ENCODE data around the gene CST8. TPM values are rescaled to one million over a fixed set of nuclear protein-coding genes. Genes with fewer than 3 reads are reported as not detected.

Gene CST8
- total RNA-seq, 1 donor from 2014 or later: not detected

- Histone ChIP-seq H3K9me3 (no peaks in the 10 kb centered on the region), H3K27me3 (no peaks in the 10 kb centered on the region), H3K4me1 (no peaks in the 10 kb centered on the region), H3K36me3 (no peaks in the 10 kb centered on the region), H3K27ac (no peak overlapping the region), H3K4me3 (no peak overlapping the region)
- intact Hi-C loops (cut with DNase I): no loop called here
- DNase-seq (ENCODE audit: extremely low spot score in 2 of 2): no peak
- TF ChIP-seq POLR2AphosphoS5 (IDR thresholded peaks at IDR 0.05; ENCODE audit: insufficient read depth in 1 of 2, low read depth in 1 of 2) (no peak), CTCF (IDR thresholded peaks at IDR 0.05) (no peak), POLR2A (IDR thresholded peaks at IDR 0.05) (no peak)
Observed at GRCh38 chr20:23542801-23543200, 51.9 kb downstream of the CST8 start.

DNA sequence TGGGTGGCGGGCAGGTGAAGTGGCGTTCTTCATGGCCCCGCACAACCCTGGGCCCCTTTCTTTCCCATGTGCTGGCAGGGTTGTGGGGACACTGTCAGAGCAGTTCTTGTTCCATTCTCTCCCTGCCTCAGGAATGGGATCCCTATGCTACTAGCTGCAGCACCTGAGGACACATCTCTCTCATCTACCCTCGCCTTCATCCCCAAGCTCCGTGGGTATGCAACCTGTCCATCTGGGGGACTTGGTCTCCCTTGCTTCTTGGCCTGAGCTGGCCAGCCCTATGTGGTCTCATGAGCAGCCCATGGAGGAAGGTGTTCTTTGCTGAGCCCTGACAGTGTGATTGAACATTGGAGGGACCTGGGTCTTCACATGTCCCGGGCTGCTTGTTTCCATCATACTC, 53.2 kb downstream of the CST8 start:
- Histone ChIP-seq H3K4me1 (no peaks in the 10 kb centered on the region), H3K4me3 (no peak overlapping the region), H3K36me3 (no peaks in the 10 kb centered on the region), H3K9me3 (no peaks in the 10 kb centered on the region), H3K27me3 (no peaks in the 10 kb centered on the region), H3K27ac (no peak overlapping the region)
- TF ChIP-seq POLR2AphosphoS5 (IDR thresholded peaks at IDR 0.05; ENCODE audit: insufficient read depth in 1 of 2, low read depth in 1 of 2) (no peak), POLR2A (IDR thresholded peaks at IDR 0.05) (no peak), CTCF (IDR thresholded peaks at IDR 0.05) (no peak)
- peak in 1 of 2 donors; percentile 82 for DNase-seq (ENCODE audit: extremely low spot score in 2 of 2)
- intact Hi-C loops (cut with DNase I): no loop called here

Small RNAs within 50 kb of the gene (small RNA-seq; reads per million reads assigned to genes)
- not detected for gene RF00019

Other genes with a start within 250 kb of the CST8 start
- gene NXT1, start 140.3 kb upstream of the CST8 start, total RNA-seq: 40.0 TPM
- 20.9 TPM for gene GZF1, start 128.9 kb upstream of the CST8 start, total RNA-seq
- 28.5 TPM for gene NAPB, start 69.6 kb upstream of the CST8 start, total RNA-seq
- gene CSTL1, start 51.4 kb upstream of the CST8 start, total RNA-seq: not detected
- gene CST11, start 38.2 kb upstream of the CST8 start, total RNA-seq: not detected
- gene CST9L, start 77.4 kb downstream of the CST8 start, total RNA-seq: not detected
- not detected for gene CST9, start 114.8 kb downstream of the CST8 start, total RNA-seq
- 1,106 TPM for gene CST3, start 146.8 kb downstream of the CST8 start, total RNA-seq
- gene CST4, start 197.9 kb downstream of the CST8 start, total RNA-seq: not detected